Stimulated activated CD4-positive, alpha-beta T cell treated with anti-CD3 and anti-CD28 coated beads, Interleukin-12 subunit alpha, Interleukin-12 subunit beta, amount 100 ng/mL, for 4 hours (primary cell): ENCODE measurements around the gene LANCL2.
"Not testable (repeated sequence)": the region's sequence is repeated elsewhere in the genome, so short reads cannot be mapped to it uniquely, and the experiment has no call there.

Source experiments
- DNase-seq: peaks from one replicate; pipeline ENCODE4 v3.0.0-alpha.2; 2020

Gene LANCL2

DNA sequence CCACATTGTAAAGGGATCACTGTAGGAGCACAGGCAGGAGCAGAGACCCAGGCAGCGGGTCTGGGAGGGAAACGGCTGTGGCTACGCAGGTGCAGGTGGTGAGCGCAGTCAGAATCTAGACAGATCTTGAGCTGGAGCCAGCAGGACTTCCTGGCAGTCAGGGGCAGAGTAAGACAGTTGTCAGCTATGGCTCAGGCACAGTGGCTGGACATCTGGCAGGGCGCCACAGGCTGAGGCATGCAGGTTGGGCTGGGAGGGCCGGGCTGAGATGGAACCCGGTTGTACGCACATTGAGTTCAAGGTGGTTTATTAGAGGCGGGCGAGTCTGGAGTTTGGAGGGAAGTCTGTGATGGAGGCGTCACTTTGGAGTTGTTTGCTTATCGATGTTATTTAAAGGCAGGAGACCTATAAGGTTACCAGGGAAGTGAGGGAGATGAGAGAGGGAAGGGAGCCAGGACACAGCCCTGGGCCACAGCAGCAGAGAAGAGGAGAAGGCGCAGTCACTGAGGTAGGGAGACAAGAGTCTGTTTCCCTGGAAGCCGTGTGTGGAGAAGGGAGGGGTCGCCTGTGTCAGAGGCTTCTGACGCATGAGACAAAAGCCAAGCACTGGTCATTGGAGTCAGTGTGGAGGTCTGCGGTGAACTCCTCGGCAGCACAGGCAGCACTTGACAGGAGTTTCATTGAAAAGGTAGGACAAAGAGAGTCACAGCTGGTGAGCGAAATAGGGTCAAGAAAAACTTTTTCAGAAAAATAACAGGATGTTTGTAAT, 73.8 kb downstream of the LANCL2 start:
- no peak for DNase-seq

DNA sequence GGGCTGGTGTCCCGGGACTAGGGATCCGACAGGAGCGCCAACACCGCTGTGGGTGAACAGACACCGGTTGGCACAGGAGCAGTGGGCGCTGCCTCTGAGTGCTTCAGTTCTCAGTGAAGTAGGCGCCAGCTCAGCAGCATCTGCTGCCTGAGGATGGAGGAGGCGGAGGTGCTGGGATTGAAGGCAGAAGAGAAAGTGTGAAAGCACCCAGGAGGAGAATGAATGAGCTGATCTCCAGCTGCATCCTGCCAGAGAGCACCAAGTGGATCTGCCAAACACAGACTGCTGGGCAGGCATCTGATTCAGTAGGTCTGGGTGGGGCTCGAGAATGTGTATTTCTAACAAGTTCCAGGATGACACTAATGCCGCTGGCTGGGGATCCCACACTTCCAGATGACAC, 74.5 kb downstream of the LANCL2 start:
- no peak for DNase-seq

DNA sequence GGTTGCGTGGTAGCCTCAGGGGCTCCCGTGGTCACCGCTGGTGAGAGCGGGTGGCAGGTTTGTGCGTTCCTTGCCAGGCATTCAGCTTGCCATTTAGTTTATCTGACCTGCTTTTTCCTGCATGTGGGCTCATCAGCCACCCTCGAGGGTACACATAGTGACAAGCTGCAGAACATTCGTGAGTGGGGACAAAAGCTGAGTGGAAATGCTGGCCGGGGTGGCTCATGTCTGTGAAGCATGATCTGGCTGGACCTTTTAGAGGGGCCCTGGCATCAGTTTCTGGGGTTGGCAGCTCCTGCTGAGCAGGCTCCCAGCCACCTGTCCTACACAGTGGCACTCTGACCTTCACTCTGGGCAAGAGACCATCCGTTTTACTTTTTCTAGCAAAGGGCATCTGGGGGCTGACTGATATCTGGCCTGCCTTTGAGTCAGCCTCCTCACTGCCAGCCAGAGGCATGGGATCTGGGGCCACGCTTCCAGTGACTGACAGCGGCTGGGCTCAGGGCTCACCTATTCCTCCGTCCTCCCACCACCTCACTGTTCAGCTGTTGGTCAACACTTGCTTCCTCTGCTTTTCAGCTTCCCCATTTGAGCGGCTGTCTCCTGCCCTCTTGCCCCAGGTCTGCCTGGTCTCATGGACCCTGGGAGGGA, 75.0 kb downstream of the LANCL2 start:
- DNase-seq: no peak

DNA sequence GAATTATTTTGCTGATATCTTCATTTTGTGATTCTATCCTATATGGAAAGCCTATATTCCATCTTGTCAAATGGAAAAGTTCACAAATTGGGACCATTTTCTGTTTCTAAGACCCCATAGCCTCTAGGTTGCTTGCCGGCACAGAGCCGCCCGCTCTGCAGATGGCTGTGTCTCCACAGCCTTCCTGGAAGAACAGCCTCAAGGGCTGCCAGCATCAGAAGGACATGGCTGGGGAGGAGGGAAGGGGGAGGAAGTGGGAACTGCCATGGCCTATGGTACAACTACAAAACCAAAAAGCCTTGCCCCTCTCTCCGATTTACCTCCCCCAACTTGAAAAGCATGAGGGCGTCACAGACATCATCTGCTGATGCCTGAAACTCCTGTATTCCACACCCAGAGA, 75.9 kb downstream of the LANCL2 start:
- DNase-seq: no peak

DNA sequence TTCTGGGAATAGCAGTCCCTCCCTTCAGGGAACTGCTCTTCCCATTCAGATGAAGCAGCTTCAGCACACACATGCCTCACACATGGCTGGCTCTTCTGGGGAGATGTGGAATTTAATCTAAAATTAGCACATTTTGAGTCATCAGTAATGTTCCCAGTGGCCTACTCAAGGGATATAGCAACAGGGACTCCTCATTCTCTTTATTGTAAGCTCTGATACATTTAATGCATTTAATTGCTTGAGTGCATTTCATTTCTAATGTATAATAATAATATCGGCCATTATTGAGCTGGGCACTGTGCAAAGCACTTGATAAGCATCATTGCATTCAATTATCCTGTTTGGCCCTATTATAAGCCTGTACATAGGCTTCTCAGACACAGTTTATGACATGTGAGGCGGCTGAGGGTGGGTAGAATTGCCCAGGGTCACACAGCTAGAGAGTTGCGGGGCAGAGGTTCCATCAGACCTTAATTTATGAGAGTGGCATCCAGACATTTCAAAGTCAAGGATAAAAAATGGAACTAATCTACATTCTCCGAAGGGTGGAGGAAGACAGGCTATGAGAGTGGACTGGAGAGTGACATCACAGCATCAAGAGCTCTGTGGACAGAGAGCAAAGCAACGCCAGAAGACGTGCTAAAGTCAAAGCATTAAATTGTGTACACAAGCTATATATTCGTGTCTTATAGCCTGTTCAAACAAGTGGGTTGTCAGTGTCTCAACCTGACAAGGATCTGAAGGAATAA, 76.8 kb downstream of the LANCL2 start:
- DNase-seq: no peak

DNA sequence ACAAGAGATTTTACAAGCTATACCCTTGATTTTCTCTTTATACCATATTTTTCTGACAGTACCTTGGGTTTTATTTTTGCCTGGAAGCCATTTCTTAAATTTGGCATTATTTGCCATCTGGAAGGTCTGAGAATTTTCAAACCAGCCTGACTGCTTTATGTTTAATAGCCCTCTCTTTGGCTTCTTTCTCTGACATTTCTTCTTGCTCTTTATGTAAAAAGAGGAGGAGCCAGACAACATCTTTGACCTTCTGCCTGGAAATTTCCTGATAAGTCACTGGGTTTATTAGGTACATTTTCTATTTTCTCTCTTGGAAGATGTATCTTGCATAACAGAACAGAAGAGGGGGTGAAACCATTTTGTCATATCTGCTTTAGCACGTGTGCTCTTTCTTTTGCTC, 79.6 kb downstream of the LANCL2 start:
- DNase-seq: no peak

DNA sequence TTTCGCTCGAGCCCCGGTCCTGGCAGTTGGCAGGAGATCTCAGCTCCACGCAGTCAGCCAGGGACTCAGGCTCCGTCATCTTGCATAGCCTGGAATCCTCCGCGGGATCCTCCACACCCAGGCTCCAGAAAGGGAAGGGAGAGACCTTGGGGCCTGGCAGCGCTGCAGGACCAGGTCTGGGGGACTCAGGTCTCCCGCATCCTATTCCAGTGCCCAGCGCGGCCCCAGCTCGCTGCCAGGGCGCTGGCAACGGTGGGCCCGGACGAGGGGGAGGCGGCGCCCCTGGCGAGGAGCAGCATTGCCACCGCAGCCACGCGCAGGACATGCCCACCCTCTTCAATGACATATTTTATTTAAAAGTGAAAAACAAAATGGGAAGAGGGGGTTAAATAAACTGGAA, 83.4 kb downstream of the LANCL2 start:
- DNase-seq: no peak

DNA sequence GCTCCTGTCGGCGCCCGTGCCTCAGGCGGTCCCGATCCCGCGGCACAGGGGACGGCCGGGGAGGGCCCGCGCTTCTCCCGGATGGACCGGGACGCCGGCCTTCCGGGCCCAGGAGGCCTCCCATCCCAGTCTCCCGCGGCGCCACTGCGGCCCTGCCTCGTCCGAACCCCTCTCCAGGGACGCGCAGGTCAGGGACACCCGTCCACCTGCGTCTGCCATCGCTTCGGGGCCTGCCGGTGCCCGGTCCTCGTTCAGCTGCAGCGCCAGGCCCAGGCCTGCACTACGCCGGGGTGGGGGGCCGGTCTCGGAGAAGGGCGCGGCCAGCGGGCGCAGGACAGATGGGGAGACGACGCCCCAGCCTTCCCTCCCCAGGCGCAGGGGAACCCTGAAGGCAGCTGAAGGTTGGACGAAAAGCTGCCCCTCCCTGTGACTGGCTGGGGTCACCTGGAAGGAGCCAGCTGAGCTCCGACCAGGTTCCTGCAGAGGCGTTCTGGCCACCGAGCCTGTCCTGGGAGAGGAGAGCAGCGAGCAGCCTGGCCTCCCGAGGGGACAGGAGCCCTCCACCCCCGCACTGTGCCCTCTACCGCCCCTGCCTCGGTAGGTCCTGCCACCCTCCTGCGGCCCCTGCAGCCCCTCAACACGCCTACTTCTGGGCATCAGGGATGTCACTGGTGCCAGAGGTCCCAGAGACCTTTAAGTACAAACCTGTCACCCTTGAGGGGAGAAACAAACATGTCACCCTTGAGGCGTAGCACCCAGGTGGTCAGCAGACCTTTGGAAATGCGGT, 84.3 kb downstream of the LANCL2 start:
- DNase-seq: no peak

DNA sequence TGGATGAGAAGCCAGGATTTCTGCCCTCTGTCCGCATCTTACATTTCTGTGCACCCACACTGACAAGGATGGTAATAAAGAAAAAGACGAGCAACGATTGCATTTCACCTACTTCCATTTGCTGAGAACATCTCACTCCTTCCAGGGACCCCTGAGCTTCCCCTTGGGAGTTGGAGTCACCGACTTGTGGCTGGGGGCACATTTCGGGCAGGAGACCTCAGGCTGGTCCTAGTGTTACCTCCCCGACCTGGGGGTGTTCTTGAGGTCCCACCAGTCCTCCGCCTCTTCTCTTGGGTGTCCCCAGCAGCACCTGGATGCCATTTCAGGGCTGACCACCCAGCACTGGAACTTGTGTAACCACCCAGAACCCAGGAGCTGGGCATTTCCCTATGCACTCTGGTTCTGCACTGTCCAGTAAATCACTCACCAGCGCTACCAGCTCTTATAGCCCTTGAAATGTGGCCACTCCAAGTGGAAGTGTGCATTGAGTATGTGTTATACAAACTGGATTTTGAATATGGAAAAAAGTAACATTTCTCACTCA, 84.9 kb downstream of the LANCL2 start:
- no peak for DNase-seq

DNA sequence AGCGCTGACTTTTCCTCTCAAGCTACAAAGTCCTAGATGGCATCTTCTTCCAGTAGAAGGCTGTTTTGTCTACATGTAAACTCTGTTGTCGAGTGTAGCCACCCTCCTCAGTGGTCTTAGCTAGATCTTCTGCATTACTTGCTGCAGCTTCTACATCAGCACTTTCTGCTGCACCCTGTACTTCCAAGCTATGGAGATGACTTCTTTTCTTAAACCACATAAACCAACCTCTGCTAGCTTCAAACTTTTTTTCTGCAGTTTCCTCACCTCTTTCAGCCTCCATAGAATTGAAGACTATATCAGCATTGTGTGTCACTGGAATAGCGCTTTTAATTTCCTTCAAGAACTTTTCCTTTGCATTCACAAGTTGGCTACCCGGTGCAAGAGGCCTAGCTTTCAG, 87.8 kb downstream of the LANCL2 start:
- DNase-seq: no peak

DNA sequence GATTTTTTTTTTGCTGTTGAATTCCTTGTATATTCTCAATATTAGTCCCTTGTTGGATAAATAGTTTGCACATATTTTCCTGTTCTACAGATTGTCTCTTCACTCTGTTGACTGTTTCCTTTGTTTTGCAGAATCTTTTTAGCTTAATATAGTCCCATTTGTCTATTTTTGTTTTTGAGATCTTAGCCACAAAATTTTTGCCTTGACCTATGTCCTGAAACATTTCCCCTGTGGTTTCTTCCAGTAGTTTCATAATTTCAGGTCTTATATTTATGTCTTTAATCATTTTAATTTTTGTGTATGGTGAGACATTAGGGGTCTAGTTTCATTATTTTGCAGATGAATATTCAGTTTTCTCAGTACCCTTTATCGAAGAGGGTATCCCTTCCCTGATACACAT, 92.7 kb downstream of the LANCL2 start:
- no peak for DNase-seq

DNA sequence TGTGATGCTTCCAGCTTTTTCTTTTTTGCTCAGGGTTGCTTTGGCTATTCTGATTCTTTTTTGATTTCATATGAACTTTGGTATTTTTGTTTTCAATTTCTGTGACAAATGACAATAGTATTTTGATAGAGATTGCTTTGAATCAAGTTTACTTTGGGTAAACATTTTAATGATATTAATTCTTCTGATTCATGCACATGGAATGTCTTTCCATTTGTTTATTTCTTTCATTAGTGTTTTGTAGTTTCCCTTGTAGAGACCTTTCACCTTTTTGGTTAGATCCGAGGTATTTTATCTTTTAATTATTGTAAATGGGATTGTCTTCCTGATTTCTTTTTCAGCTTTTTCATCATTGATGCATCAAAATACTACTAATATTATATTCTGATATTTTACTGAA, 93.2 kb downstream of the LANCL2 start:
- no peak for DNase-seq

DNA sequence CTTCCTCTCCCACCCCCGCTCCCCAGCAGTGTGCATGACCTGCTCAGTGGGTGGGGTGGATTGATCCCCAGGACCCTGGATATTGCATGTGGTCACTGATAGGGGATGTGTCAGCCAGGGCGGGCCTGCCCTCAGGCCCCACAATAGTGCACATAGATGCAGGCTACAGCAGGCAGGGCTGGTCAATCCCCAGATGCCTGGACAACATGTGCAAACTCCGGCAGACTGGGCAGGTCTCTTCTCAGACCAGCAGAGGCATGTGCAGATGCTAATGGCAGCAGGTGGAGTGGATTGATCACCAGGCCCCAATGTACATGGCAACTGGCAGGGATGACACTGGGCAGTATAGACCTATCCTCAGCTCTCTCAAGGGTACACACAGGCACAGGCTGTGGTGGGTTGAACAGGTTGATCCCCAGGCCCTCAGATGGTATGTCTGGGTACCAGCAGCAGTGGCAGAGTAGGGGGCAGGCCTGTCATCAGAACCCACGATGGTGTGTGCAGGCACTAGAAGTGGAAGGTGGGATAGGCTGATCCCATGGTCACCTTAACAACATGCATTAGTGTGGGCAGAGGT, 98.6 kb downstream of the LANCL2 start:
- no peak for DNase-seq

DNA sequence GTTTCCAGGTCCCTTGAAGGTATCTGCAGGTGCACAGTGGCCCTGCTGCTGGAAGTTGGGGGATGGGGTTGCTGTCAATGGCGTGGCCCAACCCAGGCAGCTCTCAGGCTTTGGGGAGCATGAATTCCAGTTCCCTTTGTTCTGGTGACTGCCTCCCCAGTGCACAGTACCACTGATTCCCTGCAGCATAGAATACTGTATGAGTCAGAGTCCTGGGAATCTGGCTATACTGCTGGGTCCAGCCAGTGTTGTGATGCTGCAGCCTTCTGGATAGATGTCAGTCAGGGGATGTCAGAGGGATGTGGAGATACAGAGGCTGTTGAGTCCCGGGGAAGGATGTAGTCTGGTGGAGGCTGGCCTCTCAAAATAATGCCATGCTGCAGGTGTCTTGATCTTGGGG, 99.3 kb downstream of the LANCL2 start:
- no peak for DNase-seq

DNA sequence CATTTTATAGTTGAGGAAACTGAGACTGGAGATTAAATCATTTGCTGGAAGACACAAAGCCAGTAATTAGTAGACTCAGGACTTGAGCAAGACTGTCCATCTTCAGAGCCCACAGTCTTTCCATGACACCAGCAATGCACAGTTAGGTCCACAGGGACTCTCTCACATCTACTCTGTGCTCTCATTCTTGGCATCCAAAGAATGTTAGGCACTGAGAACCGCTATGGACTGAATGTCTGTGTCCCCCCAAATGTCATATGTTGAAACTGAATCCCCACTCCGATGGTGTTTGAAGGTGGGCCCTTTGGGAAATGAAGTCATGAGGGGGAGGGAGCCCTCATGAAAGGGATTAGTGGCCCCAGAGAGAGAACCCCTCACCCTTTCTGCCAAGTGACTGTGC, 100.6 kb downstream of the LANCL2 start:
- DNase-seq: no peak

DNA sequence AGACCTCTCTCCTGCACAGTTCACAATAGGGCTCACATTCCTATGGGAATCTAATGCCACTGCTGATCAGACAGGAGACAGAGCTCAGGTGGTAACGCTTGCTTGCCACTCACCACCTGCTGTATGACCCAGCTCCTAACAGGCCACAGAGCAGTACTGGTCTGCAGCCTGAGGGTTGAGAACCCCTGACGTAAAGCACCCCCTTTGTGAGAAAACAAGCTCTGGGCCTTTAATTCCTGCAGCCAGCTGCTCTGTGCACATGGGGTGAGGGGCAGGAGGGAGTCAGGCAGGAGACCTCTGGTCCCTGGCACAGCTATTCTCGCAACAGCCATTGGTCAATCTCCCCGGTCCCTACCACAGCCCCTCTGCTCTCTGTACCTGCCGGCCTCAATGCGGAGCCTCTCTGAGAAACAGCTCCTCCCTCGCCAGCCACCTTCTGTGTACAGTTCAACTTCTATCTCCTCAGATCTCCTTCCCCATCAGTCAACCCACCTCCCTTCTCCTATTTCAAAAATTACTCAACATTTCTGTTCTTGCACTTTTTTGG, 102.0 kb downstream of the LANCL2 start:
- DNase-seq: no peak

DNA sequence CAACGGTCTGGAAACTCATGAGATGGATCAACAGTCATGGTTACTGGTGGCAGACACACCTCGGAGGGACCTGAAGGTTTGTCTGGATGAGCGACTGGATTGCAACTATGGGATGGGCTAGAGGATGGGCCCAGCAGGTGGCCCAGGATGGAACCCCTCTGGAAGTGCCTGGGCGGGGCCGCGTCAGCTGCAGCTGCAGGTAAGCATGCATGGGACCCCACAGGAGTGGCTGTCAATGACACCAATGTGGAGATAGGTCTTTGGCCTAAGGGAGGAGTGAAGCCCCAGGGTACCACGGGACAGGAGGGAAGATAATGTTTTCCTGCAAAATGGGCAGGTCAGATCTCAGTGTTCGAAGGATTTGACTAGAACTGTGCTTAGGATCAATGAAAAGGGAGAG, 103.4 kb downstream of the LANCL2 start:
- DNase-seq: no peak

DNA sequence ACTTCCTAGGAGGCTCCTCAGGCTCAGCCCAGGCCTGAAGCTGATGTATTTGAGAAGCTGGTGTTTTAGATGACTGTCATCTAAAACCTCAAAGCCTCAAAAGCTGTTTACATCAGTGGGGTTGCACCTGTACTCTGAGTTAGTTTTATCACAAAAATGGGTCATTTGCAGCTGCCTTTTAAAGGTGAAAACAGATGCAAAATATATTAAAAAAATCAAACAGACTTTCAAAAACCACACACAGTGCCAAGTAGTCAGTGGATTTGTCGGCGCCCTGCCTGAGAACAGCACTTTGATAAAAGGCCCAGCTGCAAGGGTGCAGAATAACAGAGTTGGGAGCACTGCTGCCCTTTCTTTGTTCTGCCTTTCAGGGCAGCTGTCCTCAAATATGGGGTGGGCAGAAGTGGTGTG, 104.1 kb downstream of the LANCL2 start:
- DNase-seq: no peak

DNA sequence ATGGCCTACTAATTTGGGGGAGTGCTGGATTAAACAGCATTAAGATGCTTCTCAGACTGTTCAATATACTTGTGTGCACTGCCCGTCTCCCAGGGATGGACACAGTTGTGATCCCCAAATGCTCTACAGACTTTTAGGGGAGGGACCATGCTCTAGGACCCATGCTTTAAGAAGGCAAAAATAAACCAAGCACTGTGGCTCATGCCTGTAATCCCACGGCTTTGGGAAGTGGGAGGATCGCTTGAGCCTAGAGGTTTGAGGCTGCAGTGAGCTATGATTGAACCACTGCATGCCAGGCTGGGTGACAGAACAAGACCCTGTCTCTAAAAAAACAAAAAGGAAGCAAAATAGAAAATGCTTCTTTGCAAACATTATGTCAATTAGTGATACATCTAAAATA, 104.6 kb downstream of the LANCL2 start:
- no peak for DNase-seq

DNA sequence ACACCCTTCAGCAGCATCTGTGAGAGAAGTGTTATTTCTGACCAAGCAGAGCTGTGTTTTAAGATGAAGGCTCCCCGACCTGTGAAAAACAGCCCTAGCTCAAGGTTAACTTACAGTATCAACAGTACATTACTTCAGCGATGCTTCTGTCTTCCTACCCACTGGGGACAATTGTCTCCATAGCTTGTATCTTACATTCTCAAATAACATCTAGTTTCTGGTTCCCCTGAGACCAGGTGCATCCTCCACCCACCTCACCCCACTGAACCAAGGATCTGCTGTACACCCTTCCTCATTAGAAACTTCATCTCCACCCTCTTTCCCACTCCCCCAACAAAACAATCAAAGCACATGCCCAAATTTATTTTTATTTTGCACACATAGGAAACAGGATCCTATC, 105.1 kb downstream of the LANCL2 start:
- no peak for DNase-seq

DNA sequence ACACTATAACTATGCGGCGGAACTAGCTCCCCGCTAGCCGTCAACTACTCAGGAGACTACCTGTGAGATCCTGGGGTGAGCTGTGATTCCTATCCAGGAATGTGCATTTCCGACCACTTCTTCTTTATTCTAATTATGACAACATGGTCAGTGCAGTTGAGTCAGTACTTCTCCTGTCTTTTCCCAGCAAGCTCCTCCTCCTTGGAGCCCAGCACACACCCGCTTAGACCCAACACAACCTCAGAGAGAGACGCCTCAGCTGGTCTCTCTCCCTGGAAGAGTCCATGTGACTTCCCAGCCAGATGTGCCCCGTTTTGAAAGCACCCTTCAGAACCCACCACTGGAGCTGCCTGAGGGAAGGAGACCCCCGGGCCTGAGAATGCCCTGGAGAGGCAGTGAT, 106.5 kb downstream of the LANCL2 start:
- not testable (repeated sequence) for DNase-seq

DNA sequence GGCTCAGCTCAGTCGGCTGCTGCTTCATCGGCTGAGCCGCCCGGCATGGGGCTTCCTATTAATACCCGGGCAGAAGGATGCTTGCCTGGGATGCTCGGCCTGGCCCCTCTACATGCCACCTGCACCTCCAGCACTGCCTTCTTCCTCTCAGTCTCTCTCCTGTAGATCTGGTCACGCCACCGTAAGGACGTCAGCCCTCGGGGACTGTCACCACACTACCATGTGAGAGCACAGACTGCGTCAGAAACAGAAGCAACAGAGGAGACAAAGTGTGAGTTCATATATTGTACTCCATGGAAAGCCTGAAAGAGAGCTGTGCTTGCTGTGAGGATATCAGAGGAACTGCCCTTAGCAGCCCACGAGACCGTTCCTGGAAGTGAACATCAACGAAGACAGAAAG, 107.3 kb downstream of the LANCL2 start:
- DNase-seq: not testable (repeated sequence)
